OCI-LY7 (cell line): ENCODE data around the gene HOXC11. TPM values are rescaled to one million over a fixed set of nuclear protein-coding genes. Genes with fewer than 3 reads are reported as not detected.
A peak's percentile ranks its signal among the peaks of the same experiment; 100 is the strongest.

ENCODE experiments used
- BruUV-seq: library from RNA; stranded (reverse); fragments of 400-500 nt; replicated peaks from 2 replicates; lab custom pipeline; 2021; lab: Mats Ljungman, UMichigan
- CTCF ChIA-PET: fragments of 300-600 bp; sonication (Branson Sonifier 250); formaldehyde crosslinking; loops from one replicate; lab custom pipeline; 2022; ENCODE audit warnings: antibody characterized with exemption; ENCODE audit not compliant: unreplicated experiment; lab: Charles Lee
- POLR2A ChIA-PET: fragments of 300-600 bp; sonication (Branson Sonifier 250); formaldehyde crosslinking; loops from one replicate; lab custom pipeline; 2022; ENCODE audit warnings: antibody characterized with exemption; lab: Charles Lee
- DNase-seq: peaks from one replicate; pipeline ENCODE4 v3.0.0-alpha.2; 2015; ENCODE audit warnings: low spot score
- H2AFZ ChIP-seq: fragments of 200-600 bp; sonication (generic), shearing (Covaris generic); 2 replicates; pipeline ENCODE4 v1.6.1; 2014; ENCODE audit warnings: mild to moderate bottlenecking, antibody characterized with exemption, low read length, moderate library complexity
- H3K27ac ChIP-seq: fragments of 200-600 bp; sonication (generic); 2 replicates; pipeline ENCODE4 v1.5.1; 2014; ENCODE audit warnings: mixed run types, low read depth, mild to moderate bottlenecking, moderate library complexity, low read length, inconsistent platforms; ENCODE audit not compliant: poor library complexity, severe bottlenecking
- H3K36me3 ChIP-seq: fragments of 200-600 bp; sonication (generic); 2 replicates; pipeline ENCODE4 v1.6.1; 2014; ENCODE audit warnings: mild to moderate bottlenecking, antibody characterized with exemption, low read length, moderate library complexity, mixed read lengths; ENCODE audit not compliant: insufficient read depth
- H3K4me1 ChIP-seq: fragments of 200-600 bp; sonication (generic); 2 replicates; pipeline ENCODE4 v1.5.1; 2014; ENCODE audit warnings: mild to moderate bottlenecking, low read length; ENCODE audit not compliant: insufficient read depth, poor library complexity, severe bottlenecking
- H3K4me2 ChIP-seq: fragments of 200-600 bp; sonication (generic); 2 replicates; pipeline ENCODE4 v1.6.1; 2014; ENCODE audit warnings: mild to moderate bottlenecking, low read length
- H3K4me3 ChIP-seq: fragments of 200-600 bp; sonication (generic); 2 replicates; pipeline ENCODE4 v1.5.1; 2014; ENCODE audit warnings: mild to moderate bottlenecking, low read depth, low read length; ENCODE audit not compliant: poor library complexity, severe bottlenecking
- H3K79me2 ChIP-seq: fragments of 200-600 bp; sonication (generic); 2 replicates; pipeline ENCODE4 v1.6.1; 2016; ENCODE audit warnings: low read depth, mild to moderate bottlenecking, low read length, moderate library complexity, mixed read lengths; ENCODE audit not compliant: insufficient read depth
- H3K9me2 ChIP-seq: fragments of 200-600 bp; sonication (generic); 2 replicates; pipeline ENCODE4 v1.6.1; 2016; ENCODE audit warnings: mild to moderate bottlenecking, low read length, mixed read lengths; ENCODE audit not compliant: insufficient read depth
- H3K9me3 ChIP-seq: fragments of 200-600 bp; sonication (generic); 2 replicates; pipeline ENCODE4 v1.6.1; 2014; ENCODE audit warnings: mild to moderate bottlenecking, mixed run types, low read length, mixed read lengths
- H4K20me1 ChIP-seq: fragments of 200-600 bp; sonication (generic); 2 replicates; pipeline ENCODE4 v1.6.1; 2014; ENCODE audit warnings: mild to moderate bottlenecking, antibody characterized with exemption, low read length, moderate library complexity, mixed read lengths; ENCODE audit not compliant: insufficient read depth
- EZH2phosphoT487 ChIP-seq: fragments of 200-600 bp; sonication (generic); IDR thresholded peaks from 2 replicates; pipeline ENCODE4 v1.6.1; 2018; ENCODE audit warnings: low read depth, borderline replicate concordance, mild to moderate bottlenecking, mixed run types, antibody characterized with exemption, low read length, moderate library complexity, mixed read lengths
- intact Hi-C: fragments of 100-400 bp; cut with micrococcal nuclease; formaldehyde crosslinking; loops from one replicate; pipeline ENCODE4 v1.10.0; 2022; ENCODE audit not compliant: unreplicated experiment
- total RNA-seq, 2 experiments: library from RNA; depleted of rRNA in 1 of 2; stranded (reverse); fragments of >200 nt in 1 of 2; shearing (Covaris generic) in 1 of 2; gene quantifications; 2 replicates each; pipeline ENCODE4 v1.2.3, GENCODE V29; 2014 to 2022
- TF ChIP-seq, protein P1 (sequence below): fragments of 200-600 bp; sonication (generic); conservative IDR thresholded peaks from 2 replicates; pipeline ENCODE4 v1.5.1; 2014; ENCODE audit warnings: mild to moderate bottlenecking, antibody characterized with exemption, low read length, moderate library complexity, mixed read lengths

HOXC11 gene
- total RNA-seq, 2 experiments from 2014 or later, result 1.4 to 2.7 TPM

DNA sequence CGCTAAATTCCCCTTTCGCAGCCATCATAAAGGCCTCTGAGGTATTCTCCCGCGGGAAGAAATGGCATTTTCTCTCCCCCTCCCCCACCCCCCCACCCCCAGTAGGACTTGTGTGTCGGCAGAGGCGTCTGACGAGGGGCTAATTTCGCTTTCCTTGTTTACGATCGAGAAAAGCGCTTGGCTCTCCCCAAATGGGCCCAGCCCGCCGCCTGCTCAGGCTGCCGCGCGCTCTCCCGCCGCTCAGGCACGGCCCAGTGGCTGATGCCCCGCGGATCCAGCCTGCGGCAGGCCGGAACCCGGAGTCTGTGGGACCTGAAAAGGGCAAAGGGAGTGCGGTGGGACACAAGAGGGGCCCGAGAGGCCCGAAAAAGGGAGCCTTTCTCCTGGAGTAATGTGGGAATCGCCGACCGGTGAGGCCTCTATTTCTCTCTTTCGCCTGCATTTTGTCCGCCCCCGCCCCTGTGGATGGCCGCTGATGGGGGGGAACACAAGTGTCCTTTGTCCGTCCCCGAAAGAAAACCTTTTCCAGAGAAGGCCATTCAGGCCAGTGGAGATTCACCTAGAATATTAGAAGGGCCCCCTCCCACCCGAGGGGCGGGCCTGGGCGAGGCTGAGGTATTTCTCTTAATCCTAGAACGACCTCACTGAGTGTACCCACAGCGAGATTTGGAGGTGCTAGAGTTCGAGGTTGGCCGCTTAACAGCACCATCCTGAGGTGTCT lies 46.3 kb downstream of the HOXC11 start:
- ChIA-PET POLR2A (interaction anchor here (0.5 kb wide), 1 partner anchor 10 kb away, joined by 5 read pairs; no protein-coding TSS in a partner anchor), CTCF (no interaction called here)
- intact Hi-C loops, result loop anchor here (10.0 kb wide), 1 partner anchor 336 kb away; no protein-coding TSS in a partner anchor
- no peak for DNase-seq
- no peak for TF ChIP-seq EZH2phosphoT487
- TF ChIP-seq, protein P1, sequence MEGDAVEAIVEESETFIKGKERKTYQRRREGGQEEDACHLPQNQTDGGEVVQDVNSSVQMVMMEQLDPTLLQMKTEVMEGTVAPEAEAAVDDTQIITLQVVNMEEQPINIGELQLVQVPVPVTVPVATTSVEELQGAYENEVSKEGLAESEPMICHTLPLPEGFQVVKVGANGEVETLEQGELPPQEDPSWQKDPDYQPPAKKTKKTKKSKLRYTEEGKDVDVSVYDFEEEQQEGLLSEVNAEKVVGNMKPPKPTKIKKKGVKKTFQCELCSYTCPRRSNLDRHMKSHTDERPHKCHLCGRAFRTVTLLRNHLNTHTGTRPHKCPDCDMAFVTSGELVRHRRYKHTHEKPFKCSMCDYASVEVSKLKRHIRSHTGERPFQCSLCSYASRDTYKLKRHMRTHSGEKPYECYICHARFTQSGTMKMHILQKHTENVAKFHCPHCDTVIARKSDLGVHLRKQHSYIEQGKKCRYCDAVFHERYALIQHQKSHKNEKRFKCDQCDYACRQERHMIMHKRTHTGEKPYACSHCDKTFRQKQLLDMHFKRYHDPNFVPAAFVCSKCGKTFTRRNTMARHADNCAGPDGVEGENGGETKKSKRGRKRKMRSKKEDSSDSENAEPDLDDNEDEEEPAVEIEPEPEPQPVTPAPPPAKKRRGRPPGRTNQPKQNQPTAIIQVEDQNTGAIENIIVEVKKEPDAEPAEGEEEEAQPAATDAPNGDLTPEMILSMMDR, result no peak
- Histone ChIP-seq H4K20me1 (no peaks in the 10 kb centered on the region), H3K36me3 (no peaks in the 10 kb centered on the region), H2AFZ (peak overlapping the region; percentile 55; the same call in 1 of the 2 replicates), H3K9me3 (no peaks in the 10 kb centered on the region), H3K4me3 (peak overlapping the region; percentile 77), H3K79me2 (no peaks in the 10 kb centered on the region), H3K4me2 (peak overlapping the region; percentile 82), H3K4me1 (peaks cover 57% of the 10 kb centered on the region), H3K27ac (peak overlapping the region; percentile 83), H3K9me2 (no peaks in the 10 kb centered on the region)
- no TSS peak for BruUV-seq

DNA sequence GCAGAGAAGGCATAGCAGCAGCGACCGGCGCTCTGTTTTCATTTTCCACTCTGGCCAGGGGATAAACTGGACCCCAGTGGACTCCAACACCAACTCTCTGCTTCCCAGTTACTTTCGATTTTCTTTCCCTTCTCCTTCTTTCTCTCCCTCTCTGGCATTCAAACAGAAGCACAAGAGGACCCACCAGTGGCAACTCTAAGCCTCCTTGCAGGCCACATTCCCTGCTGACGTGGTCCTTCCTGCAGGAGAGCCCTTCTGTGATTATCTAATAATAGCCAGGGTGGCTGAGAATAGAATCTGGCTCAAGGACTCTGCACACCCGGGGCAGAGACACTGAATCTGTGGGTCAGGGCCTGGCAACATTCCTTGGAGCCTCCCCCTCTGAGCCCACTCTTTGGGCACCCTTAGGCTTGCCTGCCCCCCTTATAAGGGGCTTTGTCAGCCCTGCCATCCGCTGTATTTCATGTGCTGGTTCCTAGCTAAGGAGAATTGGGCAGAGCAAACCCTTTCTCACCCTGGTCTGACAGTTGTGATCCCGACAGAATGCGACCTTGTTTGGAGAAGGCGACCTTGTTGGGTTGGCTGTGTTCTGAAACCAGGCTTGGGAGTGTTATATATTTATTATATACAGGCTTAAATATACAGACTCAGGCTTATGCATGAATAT lies 47.1 kb downstream of the HOXC11 start:
- Histone ChIP-seq H4K20me1 (no peaks in the 10 kb centered on the region), H3K4me3 (no peak overlapping the region), H3K36me3 (no peaks in the 10 kb centered on the region), H3K4me1 (peaks cover 57% of the 10 kb centered on the region), H2AFZ (no peak overlapping the region), H3K27ac (no peak overlapping the region), H3K4me2 (peak overlapping the region; percentile 47), H3K9me3 (no peaks in the 10 kb centered on the region), H3K9me2 (no peaks in the 10 kb centered on the region), H3K79me2 (no peaks in the 10 kb centered on the region)
- TF ChIP-seq, protein P1, result no peak
- no peak for TF ChIP-seq EZH2phosphoT487
- intact Hi-C loops, result loop anchor here (10.0 kb wide), 1 partner anchor 335 kb away; no protein-coding TSS in a partner anchor
- POLR2A ChIA-PET, result no interaction called here
- CTCF ChIA-PET, result no interaction called here
- no TSS peak for BruUV-seq
- no peak for DNase-seq
